Measurements from ENCODE around the gene CEBPG.

GRCh38 chr19:33350538-33351309 is 22.8 kb upstream of the CEBPG start:
- TF ChIP-seq, protein P1, sequence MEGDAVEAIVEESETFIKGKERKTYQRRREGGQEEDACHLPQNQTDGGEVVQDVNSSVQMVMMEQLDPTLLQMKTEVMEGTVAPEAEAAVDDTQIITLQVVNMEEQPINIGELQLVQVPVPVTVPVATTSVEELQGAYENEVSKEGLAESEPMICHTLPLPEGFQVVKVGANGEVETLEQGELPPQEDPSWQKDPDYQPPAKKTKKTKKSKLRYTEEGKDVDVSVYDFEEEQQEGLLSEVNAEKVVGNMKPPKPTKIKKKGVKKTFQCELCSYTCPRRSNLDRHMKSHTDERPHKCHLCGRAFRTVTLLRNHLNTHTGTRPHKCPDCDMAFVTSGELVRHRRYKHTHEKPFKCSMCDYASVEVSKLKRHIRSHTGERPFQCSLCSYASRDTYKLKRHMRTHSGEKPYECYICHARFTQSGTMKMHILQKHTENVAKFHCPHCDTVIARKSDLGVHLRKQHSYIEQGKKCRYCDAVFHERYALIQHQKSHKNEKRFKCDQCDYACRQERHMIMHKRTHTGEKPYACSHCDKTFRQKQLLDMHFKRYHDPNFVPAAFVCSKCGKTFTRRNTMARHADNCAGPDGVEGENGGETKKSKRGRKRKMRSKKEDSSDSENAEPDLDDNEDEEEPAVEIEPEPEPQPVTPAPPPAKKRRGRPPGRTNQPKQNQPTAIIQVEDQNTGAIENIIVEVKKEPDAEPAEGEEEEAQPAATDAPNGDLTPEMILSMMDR (conservative IDR thresholded peaks at IDR 0.05; ENCODE audit: low read depth, low read length), result no peak
- no peak for TF ChIP-seq EZH2 (IDR thresholded peaks at IDR 0.05; ENCODE audit: borderline replicate concordance, low read depth, low read length, poor library complexity, severe bottlenecking)
